IMR-90 (cell line): ENCODE measurements around the gene CTIF. TPM values are rescaled to one million over a fixed set of nuclear protein-coding genes. Genes with fewer than 3 reads are reported as not detected.

ENCODE experiments used
- ATAC-seq: fragments of 200-7000 bp; cut with Tn5 transposase; 2 replicates; pipeline ENCODE4 v1.9.1; 2020; ENCODE audit warnings: low read depth, mild to moderate bottlenecking, moderate library complexity
- BruUV-seq: library from RNA; stranded (reverse); fragments of 400-500 nt; replicated peaks from 2 replicates; lab custom pipeline; 2021; lab: Mats Ljungman, UMichigan
- CTCF ChIA-PET: fragments of 300-600 bp; formaldehyde crosslinking; extraction: SDS; loops from one replicate; lab custom pipeline; 2021; ENCODE audit warnings: antibody characterized with exemption; lab: Yijun Ruan, JAX
- POLR2A ChIA-PET: fragments of 300-600 bp; sonication (Branson Sonifier 250); formaldehyde crosslinking; loops from one replicate; lab custom pipeline; 2022; ENCODE audit warnings: antibody characterized with exemption; ENCODE audit not compliant: unreplicated experiment; lab: Charles Lee
- DNase-seq: peaks from one replicate; pipeline ENCODE4 v3.0.0; 2013
- H2AFZ ChIP-seq: replicated peaks from 2 replicates; pipeline ENCODE3; 2013; ENCODE audit warnings: low read length, mild to moderate bottlenecking; ENCODE audit not compliant: poor library complexity
- H2AK5ac ChIP-seq: 2 replicates; pipeline ENCODE4 v1.6.1; 2013; ENCODE audit warnings: low read depth, low read length, inconsistent platforms
- H2AK9ac ChIP-seq: replicated peaks from 2 replicates; pipeline ENCODE3; 2013; ENCODE audit warnings: mild to moderate bottlenecking, low read depth, low read length, moderate library complexity; ENCODE audit not compliant: poor library complexity
- H2BK120ac ChIP-seq: 2 replicates; pipeline ENCODE4 v1.6.1; 2013; ENCODE audit warnings: low read depth, low read length, inconsistent platforms
- H2BK15ac ChIP-seq: 3 replicates; pipeline ENCODE4 v1.6.1; 2013; ENCODE audit warnings: low read depth, low read length, inconsistent platforms
- H2BK20ac ChIP-seq: 2 replicates; pipeline ENCODE4 v1.6.1; 2013; ENCODE audit warnings: low read depth, mild to moderate bottlenecking, inconsistent platforms, low read length, moderate library complexity
- H2BK5ac ChIP-seq: 2 replicates; pipeline ENCODE4 v1.6.1; 2013; ENCODE audit warnings: mild to moderate bottlenecking, low read depth, low read length, inconsistent platforms; ENCODE audit not compliant: poor library complexity, severe bottlenecking
- H3K14ac ChIP-seq: replicated peaks from 2 replicates; pipeline ENCODE4 v1.6.1; 2013; ENCODE audit warnings: low read depth, low read length, inconsistent platforms
- H3K18ac ChIP-seq: 2 replicates; pipeline ENCODE4 v1.6.1; 2013; ENCODE audit warnings: low read depth, low read length, control low read depth
- H3K23ac ChIP-seq: 2 replicates; pipeline ENCODE4 v1.6.1; 2013; ENCODE audit warnings: low read depth, low read length, inconsistent platforms
- H3K27ac ChIP-seq: 2 replicates; pipeline ENCODE4 v1.5.1; 2013; ENCODE audit warnings: mild to moderate bottlenecking, control low read depth, low read length; ENCODE audit not compliant: insufficient read depth
- H3K27me3 ChIP-seq: 2 replicates; pipeline ENCODE4 v1.6.1; 2013; ENCODE audit warnings: low read length; ENCODE audit not compliant: control insufficient read depth, insufficient read depth
- H3K36me3 ChIP-seq: 2 replicates; pipeline ENCODE4 v1.6.1; 2013; ENCODE audit warnings: low read length, mixed read lengths; ENCODE audit not compliant: control insufficient read depth, insufficient read depth
- H3K4ac ChIP-seq: 2 replicates; pipeline ENCODE4 v1.6.1; 2013; ENCODE audit warnings: low read depth, low read length, inconsistent platforms
- H3K4me1 ChIP-seq: 2 replicates; pipeline ENCODE4 v1.6.1; 2013; ENCODE audit warnings: low read length, mixed read lengths; ENCODE audit not compliant: control insufficient read depth, insufficient read depth
- H3K4me2 ChIP-seq: 2 replicates; pipeline ENCODE4 v1.6.1; 2013; ENCODE audit warnings: low read depth, mild to moderate bottlenecking, control low read depth, low read length, moderate library complexity
- H3K4me3 ChIP-seq: 2 replicates; pipeline ENCODE4 v1.5.1; 2013; ENCODE audit warnings: low read depth, mild to moderate bottlenecking, control low read depth, low read length, moderate library complexity; ENCODE audit not compliant: insufficient read depth
- H3K56ac ChIP-seq: 2 replicates; pipeline ENCODE4 v1.6.1; 2013; ENCODE audit warnings: low read length, inconsistent platforms; ENCODE audit not compliant: insufficient read depth; ENCODE audit errors: extremely low read depth
- H3K79me1 ChIP-seq, 2 experiments: 2 replicates each; pipeline ENCODE4 v1.6.1; 2013; ENCODE audit warnings: low read length in 2 of 2, inconsistent platforms in 1 of 2, low read depth in 1 of 2
- H3K9ac ChIP-seq: 2 replicates; pipeline ENCODE4 v1.6.1; 2013; ENCODE audit warnings: low read depth, low read length, control low read depth
- H3K9me1 ChIP-seq: 2 replicates; pipeline ENCODE4 v1.6.1; 2013; ENCODE audit warnings: low read length, inconsistent platforms; ENCODE audit not compliant: insufficient read depth
- H3K9me3 ChIP-seq: 2 replicates; pipeline ENCODE4 v1.6.1; 2013; ENCODE audit warnings: low read length; ENCODE audit not compliant: control insufficient read depth, insufficient read depth
- H4K20me1 ChIP-seq: 2 replicates; pipeline ENCODE4 v1.6.1; 2013; ENCODE audit warnings: low read length, inconsistent platforms; ENCODE audit not compliant: insufficient read depth
- H4K5ac ChIP-seq: 2 replicates; pipeline ENCODE4 v1.6.1; 2013; ENCODE audit warnings: mild to moderate bottlenecking, low read depth, low read length, control low read depth
- H4K8ac ChIP-seq, 2 experiments: 2 replicates each; pipeline ENCODE4 v1.6.1; 2013; ENCODE audit warnings: low read depth in 2 of 2, low read length in 2 of 2, control low read depth in 1 of 2, inconsistent platforms in 1 of 2
- H4K91ac ChIP-seq: 2 replicates; pipeline ENCODE4 v1.6.1; 2013; ENCODE audit warnings: low read depth, low read length, inconsistent platforms; ENCODE audit not compliant: insufficient read depth
- BHLHE40 ChIP-seq: fragments of 150-350 bp; IDR thresholded peaks from 2 replicates; pipeline ENCODE4 v1.6.1; 2016; ENCODE audit warnings: mild to moderate bottlenecking, low read depth, low read length
- CHD1 ChIP-seq: IDR thresholded peaks from 2 replicates; pipeline ENCODE4 v1.6.1; 2012; ENCODE audit warnings: low read depth, low read length, improper control_type of control experiment
- FOS ChIP-seq: fragments of 150-350 bp; IDR thresholded peaks from 2 replicates; pipeline ENCODE4 v1.6.1; 2016; ENCODE audit warnings: low read depth, low read length
- MAFK ChIP-seq: IDR thresholded peaks from 2 replicates; pipeline ENCODE4 v1.6.1; 2012; ENCODE audit warnings: low read depth, low read length, improper control_type of control experiment
- MAZ ChIP-seq: IDR thresholded peaks from 2 replicates; pipeline ENCODE4 v1.6.1; 2012; ENCODE audit warnings: low read depth, mild to moderate bottlenecking, low read length, improper control_type of control experiment, moderate library complexity, borderline replicate concordance
- MXI1 ChIP-seq: IDR thresholded peaks from 2 replicates; pipeline ENCODE4 v1.6.1; 2012; ENCODE audit warnings: low read depth, mild to moderate bottlenecking, low read length, moderate library complexity, borderline replicate concordance
- NFE2L2 ChIP-seq: fragments of 150-350 bp; IDR thresholded peaks from 2 replicates; pipeline ENCODE4 v1.6.1; 2016; ENCODE audit warnings: low read depth, mild to moderate bottlenecking, low read length
- POLR2A ChIP-seq: IDR thresholded peaks from 2 replicates; pipeline ENCODE4 v1.6.1; 2012; ENCODE audit warnings: mild to moderate bottlenecking, low read depth, low read length
- RAD21 ChIP-seq: IDR thresholded peaks from 2 replicates; pipeline ENCODE4 v1.6.1; 2012; ENCODE audit warnings: low read length, improper control_type of control experiment
- RCOR1 ChIP-seq: IDR thresholded peaks from 2 replicates; pipeline ENCODE4 v1.6.1; 2012; ENCODE audit warnings: mild to moderate bottlenecking, low read length, improper control_type of control experiment; ENCODE audit not compliant: insufficient replicate concordance
- RFX5 ChIP-seq: IDR thresholded peaks from 2 replicates; pipeline ENCODE4 v1.8.0; 2012; ENCODE audit warnings: low read depth, mild to moderate bottlenecking, low read length, moderate library complexity
- SMC3 ChIP-seq: fragments of 150-350 bp; IDR thresholded peaks from 2 replicates; pipeline ENCODE4 v1.6.1; 2016; ENCODE audit warnings: low read depth, mild to moderate bottlenecking, antibody characterized with exemption, low read length, moderate library complexity
- WGBS, 2 experiments: methylation state at CpG; one replicate each; pipeline versions ENCODE4 v1.1.5 to v1.1.7; 2013; ENCODE audit warnings: missing lambda C conversion rate in 2 of 2; ENCODE audit not compliant: insufficient read length in 1 of 2; ENCODE audit errors: extremely low coverage in 2 of 2; 5-methylcytosine and 5-hydroxymethylcytosine counted together
- dilution Hi-C: fragments of 300-500 bp; cut with HindIII; formaldehyde crosslinking; loops from one replicate; pipeline ENCODE4 v1.14.3; 2018; ENCODE audit warnings: low sequenced_read_pairs; ENCODE audit not compliant: unreplicated experiment
- in situ Hi-C: fragments of 300-500 bp; cut with MboI; formaldehyde crosslinking; loops from 3 replicates; pipeline ENCODE4 v1.14.3; 2019; ENCODE audit warnings: low sequenced_read_pairs, inconsistent platforms, mixed read lengths
- intact Hi-C: fragments of 100-400 bp; cut with micrococcal nuclease; formaldehyde crosslinking; loops from 2 replicates; pipeline ENCODE4 v1.10.0; 2022
- polyA plus RNA-seq, 3 experiments: library from polyadenylated mRNA; depleted of rRNA; stranded (reverse); fragments of >200 nt; gene quantifications; 2 replicates each; pipeline ENCODE4 v1.2.3, GENCODE V29; 2012; ENCODE audit warnings: low replicate concordance in 1 of 3
- total RNA-seq: library from RNA; depleted of rRNA; stranded (reverse); fragments of >200 nt; gene quantifications from 2 replicates; pipeline ENCODE4 v1.2.3, GENCODE V29; 2012
- TF ChIP-seq, protein P1 (sequence below): fragments of 150-350 bp; IDR thresholded peaks from 2 replicates; pipeline ENCODE4 v1.6.1; 2017; ENCODE audit warnings: mild to moderate bottlenecking, antibody characterized with exemption, low read length, low read depth
- TF ChIP-seq, protein P2 (sequence below): conservative IDR thresholded peaks from 2 replicates; pipeline ENCODE4 v1.5.1; 2012; ENCODE audit warnings: mild to moderate bottlenecking, low read depth, low read length, improper control_type of control experiment

The CTIF gene
- total and polyA plus RNA-seq, 2 of the 4 experiments (the other 2 are of a cell fraction) = 25.1 to 57.0 TPM

DNA sequence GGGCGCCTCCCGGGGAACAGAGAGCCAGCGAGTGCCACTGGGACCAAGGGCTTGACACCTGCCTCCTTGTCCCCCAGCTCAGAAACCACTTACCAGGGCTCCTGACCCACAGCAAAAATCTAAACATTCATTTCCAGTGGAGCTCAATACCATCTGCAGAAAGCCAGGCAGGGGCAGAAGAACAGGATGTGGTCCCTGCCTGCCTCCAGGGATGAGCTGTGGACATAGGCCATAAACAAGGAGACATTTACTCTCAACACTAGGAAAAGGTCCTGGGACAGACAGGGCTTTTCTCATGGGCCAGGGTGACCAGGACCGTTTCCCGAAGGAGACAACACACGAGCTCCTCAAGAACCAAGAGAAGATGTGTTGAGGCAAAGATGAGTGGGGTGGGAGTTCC, 203.0 kb downstream of the CTIF start (continued):
- no peak for TF ChIP-seq RAD21
- no peak for TF ChIP-seq MAFK
- TF ChIP-seq NFE2L2 = no peak
- TF ChIP-seq MXI1 = no peak

DNA sequence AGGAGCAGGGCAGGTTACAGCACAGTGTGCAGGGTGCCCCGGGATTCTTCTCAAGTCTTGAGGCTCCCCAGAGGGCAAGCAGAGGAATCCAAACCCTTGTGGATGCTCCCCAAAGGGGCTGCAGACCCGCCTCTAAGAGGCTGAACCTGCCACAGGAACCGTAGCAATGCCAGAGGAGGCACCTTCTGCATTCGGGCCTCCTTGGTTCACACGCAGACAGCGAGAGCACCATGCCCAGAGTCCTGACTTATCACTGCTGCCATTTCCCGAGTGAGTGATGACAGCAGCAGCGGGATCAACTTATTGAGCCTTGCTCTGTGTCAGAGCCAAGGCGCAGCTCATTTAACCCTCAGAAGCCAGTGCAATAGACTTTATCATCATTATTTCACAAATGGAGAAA, 203.5 kb downstream of the CTIF start:
- in situ Hi-C loops = no loop called here

More for the DNA sequence above, 203.5 kb downstream of the CTIF start:
- WGBS, 2 experiments = 83% methylated on average over 8 of the region's 9 CpGs; no CpG with 5 or more reads in 1 of the 2 experiments
- H3K27ac ChIP-seq = peak overlapping the region; percentile 4; the same call in 1 of the 2 replicates
- no TSS peak for BruUV-seq
- H3K4me2 ChIP-seq = peak overlapping the region; percentile 29; the same call in 1 of the 2 replicates
- TF ChIP-seq CHD1 = no peak
- TF ChIP-seq MXI1 = no peak
- no peak for TF ChIP-seq MAZ
- TF ChIP-seq SMC3 = no peak
- no peak for TF ChIP-seq BHLHE40
- no peak for TF ChIP-seq POLR2A
- TF ChIP-seq, protein P1, sequence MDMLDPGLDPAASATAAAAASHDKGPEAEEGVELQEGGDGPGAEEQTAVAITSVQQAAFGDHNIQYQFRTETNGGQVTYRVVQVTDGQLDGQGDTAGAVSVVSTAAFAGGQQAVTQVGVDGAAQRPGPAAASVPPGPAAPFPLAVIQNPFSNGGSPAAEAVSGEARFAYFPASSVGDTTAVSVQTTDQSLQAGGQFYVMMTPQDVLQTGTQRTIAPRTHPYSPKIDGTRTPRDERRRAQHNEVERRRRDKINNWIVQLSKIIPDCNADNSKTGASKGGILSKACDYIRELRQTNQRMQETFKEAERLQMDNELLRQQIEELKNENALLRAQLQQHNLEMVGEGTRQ = no peak
- no peak for TF ChIP-seq RCOR1
- TF ChIP-seq RFX5 = no peak
- no peak for TF ChIP-seq MAFK
- TF ChIP-seq, protein P2, sequence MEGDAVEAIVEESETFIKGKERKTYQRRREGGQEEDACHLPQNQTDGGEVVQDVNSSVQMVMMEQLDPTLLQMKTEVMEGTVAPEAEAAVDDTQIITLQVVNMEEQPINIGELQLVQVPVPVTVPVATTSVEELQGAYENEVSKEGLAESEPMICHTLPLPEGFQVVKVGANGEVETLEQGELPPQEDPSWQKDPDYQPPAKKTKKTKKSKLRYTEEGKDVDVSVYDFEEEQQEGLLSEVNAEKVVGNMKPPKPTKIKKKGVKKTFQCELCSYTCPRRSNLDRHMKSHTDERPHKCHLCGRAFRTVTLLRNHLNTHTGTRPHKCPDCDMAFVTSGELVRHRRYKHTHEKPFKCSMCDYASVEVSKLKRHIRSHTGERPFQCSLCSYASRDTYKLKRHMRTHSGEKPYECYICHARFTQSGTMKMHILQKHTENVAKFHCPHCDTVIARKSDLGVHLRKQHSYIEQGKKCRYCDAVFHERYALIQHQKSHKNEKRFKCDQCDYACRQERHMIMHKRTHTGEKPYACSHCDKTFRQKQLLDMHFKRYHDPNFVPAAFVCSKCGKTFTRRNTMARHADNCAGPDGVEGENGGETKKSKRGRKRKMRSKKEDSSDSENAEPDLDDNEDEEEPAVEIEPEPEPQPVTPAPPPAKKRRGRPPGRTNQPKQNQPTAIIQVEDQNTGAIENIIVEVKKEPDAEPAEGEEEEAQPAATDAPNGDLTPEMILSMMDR = no peak
- TF ChIP-seq FOS = no peak
- TF ChIP-seq NFE2L2 = no peak
- TF ChIP-seq RAD21 = no peak
- H3K4me1 ChIP-seq = peaks cover 17% of the 10 kb centered on the region
- no peak overlapping the region for H2BK15ac ChIP-seq
- peaks cover 5% of the 10 kb centered on the region for H3K36me3 ChIP-seq
- H2AK9ac ChIP-seq = no peak overlapping the region
- H3K4ac ChIP-seq = peak overlapping the region; percentile 60; the same call in 1 of the 2 replicates
- H3K56ac ChIP-seq = no peak overlapping the region
- no peak overlapping the region; the same call in 1 of the 2 replicates for H2BK20ac ChIP-seq
- H2BK120ac ChIP-seq = no peak overlapping the region
- no peak overlapping the region for H3K23ac ChIP-seq
- H3K4me3 ChIP-seq = no peak overlapping the region
- H3K9ac ChIP-seq = no peak overlapping the region
- H3K9me1 ChIP-seq = peaks cover 34% of the 10 kb centered on the region
- no peak overlapping the region for H4K91ac ChIP-seq
- 0 out of 2 replicates have a peak overlapping the region, but pooled peaks have one; percentile 27 for H3K14ac ChIP-seq
- no peak overlapping the region for H4K8ac ChIP-seq
- peaks cover 24% of the 10 kb centered on the region for H4K20me1 ChIP-seq
- dilution Hi-C loops (no loop called here), intact Hi-C loops (no loop called here)
- H2AFZ ChIP-seq = no peak overlapping the region
- no peak overlapping the region; the same call in 1 of the 2 replicates for H2AK5ac ChIP-seq
- H3K18ac ChIP-seq = no peak overlapping the region; the same call in 1 of the 2 replicates
- H3K27me3 ChIP-seq = no peaks in the 10 kb centered on the region
- no peak overlapping the region for H4K5ac ChIP-seq
- peaks cover 18 to 80% of the 10 kb centered on the region in 2 experiments; a peak in 3 of 4 replicates for H3K79me1 ChIP-seq
- no peak overlapping the region for H2BK5ac ChIP-seq
- no peak for ATAC-seq
- POLR2A ChIA-PET = no interaction called here
- CTCF ChIA-PET = no interaction called here
- H3K9me3 ChIP-seq = no peaks in the 10 kb centered on the region
- DNase-seq = no peak
